CD4-positive, alpha-beta T cell treated with Interleukin-15 for 1 hour (primary cell): Measurements from ENCODE around the gene RUFY4.

Source experiments
- DNase-seq: peaks from one replicate; pipeline ENCODE4 v3.0.0-alpha.2; 2020

The RUFY4 gene, protein sequence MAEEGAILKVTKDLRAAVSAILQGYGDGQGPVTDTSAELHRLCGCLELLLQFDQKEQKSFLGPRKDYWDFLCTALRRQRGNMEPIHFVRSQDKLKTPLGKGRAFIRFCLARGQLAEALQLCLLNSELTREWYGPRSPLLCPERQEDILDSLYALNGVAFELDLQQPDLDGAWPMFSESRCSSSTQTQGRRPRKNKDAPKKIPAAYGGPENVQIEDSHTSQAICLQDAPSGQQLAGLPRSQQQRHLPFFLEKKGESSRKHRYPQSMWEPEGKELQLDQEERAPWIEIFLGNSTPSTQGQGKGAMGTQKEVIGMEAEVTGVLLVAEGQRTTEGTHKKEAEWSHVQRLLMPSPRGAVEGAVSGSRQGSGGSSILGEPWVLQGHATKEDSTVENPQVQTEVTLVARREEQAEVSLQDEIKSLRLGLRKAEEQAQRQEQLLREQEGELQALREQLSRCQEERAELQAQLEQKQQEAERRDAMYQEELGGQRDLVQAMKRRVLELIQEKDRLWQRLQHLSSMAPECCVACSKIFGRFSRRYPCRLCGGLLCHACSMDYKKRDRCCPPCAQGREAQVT

DNA sequence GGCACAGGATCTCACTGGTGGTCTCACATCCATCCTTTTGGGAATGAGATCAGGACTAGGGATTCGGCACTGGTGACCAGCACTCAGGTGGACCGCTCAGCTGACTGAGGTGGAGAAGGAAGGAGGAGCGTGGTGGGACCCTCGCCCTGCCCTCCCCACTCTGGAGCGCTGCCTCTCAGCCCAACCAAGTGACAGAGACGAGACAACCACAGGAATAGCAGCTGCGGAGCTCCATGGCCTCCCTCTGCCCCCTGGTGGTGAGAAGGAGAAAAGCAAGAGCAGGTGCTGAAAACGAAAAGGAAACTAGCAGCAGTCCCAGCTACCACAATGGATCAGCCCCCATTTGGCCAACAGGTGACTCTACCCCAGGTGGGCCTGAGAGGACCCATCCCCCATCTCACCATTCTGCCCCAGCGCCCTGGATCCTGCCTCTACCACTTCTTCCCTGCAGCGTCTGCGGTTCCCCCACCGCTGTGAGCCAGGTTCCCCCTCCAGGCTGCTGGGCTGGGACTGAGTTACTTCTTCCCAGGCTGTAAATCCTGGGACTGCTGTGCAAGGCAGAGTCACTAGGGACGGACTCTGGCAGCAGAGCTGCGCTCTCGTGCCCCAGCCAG, at the start of gene RUFY4:
TSS of gene RUFY4 (plus strand) at position 533 of the 614 bp plus-strand sequence. CDS start 1,353 bp downstream, outside the sequence.
- DNase-seq = peak; percentile 78

DNA sequence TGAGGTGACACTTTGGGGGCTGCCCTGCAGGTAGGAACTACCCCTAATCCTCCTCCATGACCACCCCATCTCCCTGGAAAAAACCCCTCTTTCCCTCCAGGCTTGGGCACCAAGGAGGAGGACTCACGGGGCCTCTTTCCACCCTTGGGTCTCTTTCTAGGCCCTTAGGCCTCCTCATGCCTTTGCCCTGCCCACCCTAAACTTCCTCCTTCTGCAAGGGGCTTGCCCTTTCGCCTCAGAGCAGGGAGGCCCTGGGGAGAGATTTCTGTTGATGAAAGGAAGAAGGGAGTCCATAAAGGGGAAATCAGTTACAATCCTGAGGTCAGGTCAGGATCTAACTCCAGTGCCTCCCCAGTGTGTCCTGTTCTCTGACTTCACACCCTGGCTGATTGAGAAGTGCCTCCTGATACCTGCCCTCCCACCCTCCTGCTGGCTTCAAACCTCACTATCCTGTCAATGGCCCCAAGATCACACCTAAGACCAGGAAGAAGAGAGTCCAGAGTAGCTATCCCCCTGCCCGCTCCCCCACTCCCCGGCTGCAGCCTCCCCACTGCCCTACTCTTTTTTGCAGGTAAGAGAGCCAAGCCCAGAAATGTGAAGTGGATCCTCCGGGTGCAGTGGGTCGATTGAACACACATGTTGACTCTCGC, 49.5 kb upstream of the RUFY4 start:
- DNase-seq = no peak

- DNase-seq = no peak
Measured at GRCh38 chr2:218020281-218020680, 48.8 kb upstream of the RUFY4 start.

DNA sequence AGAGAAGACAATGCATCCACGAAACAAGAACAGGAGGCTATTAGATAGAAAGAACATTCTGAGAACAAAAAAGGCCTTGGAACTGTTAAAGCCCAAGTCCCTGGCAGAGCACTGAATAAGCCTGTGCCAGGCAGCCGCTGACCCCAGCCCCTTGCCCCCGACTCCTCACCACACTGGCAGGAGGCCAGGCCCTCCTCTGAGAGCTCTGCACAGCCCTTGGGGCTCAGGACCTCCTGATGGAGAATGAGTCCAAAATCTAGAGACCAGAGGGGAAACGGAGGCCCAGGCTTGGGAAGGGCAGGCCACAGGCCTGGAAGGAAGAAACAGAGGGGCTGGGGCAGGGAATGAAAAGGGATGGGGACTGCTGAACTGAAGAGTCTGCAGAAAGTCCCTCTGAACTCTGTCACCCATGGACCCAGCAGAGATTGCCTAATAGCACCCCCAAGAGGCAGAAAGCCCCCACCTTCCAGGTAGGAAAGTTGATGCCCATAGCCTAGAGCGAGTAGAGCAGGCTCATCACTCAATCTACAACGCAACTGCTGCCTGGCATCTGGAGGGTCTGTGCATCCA, 48.0 kb upstream of the RUFY4 start:
- DNase-seq = no peak

GRCh38 chr2:218021536-218022071, 47.4 kb upstream of the RUFY4 start:
- DNase-seq = no peak

DNA sequence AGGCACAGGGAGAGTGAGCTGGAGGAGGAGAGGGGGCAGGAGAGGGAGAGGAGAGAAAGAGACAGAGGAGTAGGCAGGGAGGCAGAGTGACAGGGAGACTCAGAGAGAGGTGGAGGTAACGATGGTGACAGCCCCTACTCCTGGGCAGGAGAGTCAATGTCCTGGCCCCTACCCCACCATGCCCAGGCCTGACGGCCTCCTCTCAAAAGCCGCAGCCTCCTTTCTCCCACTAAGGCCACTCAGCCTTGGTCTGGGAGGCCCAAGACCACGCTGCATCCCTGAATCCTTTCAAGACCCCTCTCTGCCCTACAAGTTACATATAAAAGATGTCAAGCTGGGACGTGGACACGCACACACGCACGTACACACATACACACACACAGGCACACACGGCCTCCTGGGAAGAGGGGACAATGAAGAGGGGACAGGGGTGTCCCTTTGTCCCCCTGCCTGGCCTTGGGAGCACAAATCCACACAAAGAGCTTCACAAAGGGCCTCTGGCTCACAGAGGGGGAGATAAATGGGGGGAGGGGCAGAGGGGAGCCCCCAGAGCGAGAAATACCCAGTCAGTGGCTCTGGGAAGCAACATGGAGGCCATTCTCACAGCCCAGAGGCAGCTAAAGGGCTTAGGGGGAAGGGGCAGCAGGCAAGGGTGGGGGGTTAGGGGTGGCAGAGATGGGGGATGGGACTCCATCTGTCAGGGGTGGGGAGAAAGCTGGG, 46.8 kb upstream of the RUFY4 start:
- no peak for DNase-seq

DNA sequence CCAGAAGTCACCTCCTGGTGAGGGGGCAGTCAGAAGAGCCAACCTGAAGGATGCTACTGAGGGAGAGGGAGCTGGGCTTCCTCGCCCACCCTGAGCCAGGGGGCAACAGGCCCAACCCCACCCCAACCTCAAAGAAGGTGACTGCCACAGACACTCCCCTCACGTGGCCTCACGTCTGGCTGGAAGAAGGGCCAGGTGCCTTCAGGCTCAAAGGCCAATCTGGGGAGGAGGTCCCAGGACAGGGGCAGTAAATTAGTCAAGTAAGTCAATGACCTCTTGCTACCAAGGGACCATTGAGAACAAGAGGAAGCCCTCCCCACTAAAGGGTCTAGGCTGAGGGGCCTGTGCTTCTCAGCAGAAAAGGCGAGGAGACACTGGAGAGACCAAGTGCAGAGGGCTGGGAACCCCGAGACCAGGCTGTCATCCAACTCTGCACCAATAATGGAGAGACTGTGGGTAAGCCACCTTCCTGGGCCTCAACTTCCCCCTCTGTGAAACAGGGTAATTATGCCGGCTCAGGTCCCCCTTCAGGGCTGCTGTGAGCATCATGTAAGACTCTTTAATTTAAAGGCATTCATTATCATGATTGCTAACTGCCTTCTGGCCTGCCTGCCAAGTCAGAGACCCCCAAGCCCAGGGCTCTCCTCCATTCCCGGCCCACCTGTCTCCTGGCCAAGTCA, 46.1 kb upstream of the RUFY4 start:
- no peak for DNase-seq

DNA sequence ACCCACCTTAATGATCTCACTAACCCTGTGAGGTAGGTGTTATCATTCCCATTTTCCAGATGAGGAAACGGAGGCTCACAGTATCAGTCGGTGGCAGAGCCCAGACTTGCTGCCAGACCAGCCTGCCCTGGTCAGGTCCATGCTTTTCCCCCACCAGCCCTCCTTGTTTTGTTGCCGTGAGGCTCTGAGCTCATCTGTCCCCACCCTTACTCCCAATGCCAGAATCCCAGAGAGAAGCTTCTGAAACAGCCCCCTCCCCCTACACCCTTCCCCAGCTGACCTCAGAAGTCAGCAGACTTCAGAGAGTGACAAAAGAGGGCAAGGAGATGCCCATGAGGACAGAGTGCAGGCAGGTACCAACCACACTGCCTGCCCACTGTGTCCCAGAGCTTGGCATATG, 45.4 kb upstream of the RUFY4 start:
- no peak for DNase-seq

GRCh38 chr2:218024336-218024735, 44.7 kb upstream of the RUFY4 start:
- DNase-seq = no peak

GRCh38 chr2:218024871-218025270, 44.2 kb upstream of the RUFY4 start:
- DNase-seq = no peak

GRCh38 chr2:218026244-218026643, 42.8 kb upstream of the RUFY4 start:
- DNase-seq = no peak

- no peak for DNase-seq
Measured at GRCh38 chr2:218026676-218027425, 42.2 kb upstream of the RUFY4 start.

DNA sequence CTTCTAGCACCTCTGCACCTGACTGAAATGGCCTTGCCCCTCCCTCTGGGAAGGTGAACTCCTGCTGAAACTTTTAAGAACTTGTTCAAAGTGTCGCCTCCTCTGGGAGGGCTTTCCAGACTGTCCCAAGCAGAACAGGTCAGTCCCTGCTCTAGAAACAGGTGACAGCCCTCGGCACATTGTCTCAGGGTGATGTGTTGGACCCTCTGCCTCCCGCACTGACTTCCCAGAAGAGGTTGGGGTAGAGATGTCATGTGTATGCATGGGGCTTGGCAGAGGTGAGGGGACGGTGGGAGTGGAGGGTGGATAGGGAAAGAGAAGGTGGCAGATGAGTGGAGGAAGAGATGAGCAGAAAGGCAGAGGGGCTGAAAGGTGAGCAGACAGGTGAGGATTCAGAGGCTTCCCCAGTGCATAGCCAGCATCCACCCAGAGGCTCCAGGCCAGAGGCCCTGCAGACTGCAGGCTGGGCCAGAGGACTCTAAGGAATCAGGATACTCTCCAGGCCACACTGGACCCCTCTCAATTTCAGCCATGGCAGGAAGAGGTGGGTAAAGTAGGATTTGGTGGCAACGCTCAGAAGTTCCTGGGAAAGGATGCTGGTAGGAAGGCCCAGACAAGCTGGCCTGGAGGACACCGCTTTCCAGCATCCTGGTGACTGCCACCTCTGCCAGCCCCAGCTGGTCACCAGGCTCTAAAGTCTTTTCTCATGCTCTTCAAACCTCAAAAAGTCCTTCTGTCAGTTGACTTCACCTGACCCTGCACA, 41.4 kb upstream of the RUFY4 start:
- no peak for DNase-seq

- no peak for DNase-seq
Measured at GRCh38 chr2:218028189-218028495, 40.9 kb upstream of the RUFY4 start.

- DNase-seq = no peak
Measured at GRCh38 chr2:218028562-218029348, 40.3 kb upstream of the RUFY4 start.

GRCh38 chr2:218029366-218030360, 39.4 kb upstream of the RUFY4 start:
- DNase-seq = no peak

- no peak for DNase-seq
Measured at GRCh38 chr2:218030409-218031195, 38.5 kb upstream of the RUFY4 start.
